OCI-M1 (cell line): ENCODE measurements around the gene TMPRSS4.

Source experiments
- DNase-seq: peaks from one replicate; lab custom pipeline; 2025; lab: John Stamatoyannopoulos, UW

TMPRSS4 gene

DNA sequence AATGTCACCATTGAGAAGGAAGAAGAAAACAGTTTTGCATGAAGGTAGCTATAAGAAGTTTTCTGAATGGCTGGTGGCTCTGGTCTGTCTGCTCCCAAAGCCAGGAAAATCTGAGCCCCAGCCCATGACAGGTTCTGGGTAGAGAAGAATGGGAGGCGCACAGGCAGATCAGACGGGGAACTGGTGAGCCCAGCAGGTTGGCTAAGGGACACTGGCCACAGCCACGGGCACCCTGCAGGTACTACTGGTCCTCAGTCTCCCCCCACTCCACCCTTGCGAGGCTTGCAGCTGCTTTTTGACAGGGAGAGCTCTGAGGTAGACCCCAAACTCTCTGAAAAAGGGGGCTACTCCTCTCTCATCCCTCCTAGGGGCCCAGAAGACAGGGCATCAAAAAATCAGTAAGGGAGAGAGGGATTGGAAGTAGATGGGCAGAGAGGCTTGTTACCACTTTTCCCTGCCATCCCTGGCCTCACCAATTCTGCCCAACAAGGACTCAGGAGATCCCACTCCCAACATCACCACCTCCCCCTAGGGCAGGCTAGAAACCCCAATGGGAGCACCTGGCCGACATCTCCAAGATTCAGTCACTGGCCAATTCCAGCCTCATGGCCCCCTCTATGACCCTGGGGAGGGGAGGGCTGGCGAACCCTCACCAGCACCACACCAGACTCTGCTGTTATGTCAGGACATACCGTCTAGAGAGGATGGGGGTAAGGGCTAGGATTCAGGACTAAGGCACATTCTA lies 58.3 kb downstream of the TMPRSS4 start:
- DNase-seq, result no peak

DNA sequence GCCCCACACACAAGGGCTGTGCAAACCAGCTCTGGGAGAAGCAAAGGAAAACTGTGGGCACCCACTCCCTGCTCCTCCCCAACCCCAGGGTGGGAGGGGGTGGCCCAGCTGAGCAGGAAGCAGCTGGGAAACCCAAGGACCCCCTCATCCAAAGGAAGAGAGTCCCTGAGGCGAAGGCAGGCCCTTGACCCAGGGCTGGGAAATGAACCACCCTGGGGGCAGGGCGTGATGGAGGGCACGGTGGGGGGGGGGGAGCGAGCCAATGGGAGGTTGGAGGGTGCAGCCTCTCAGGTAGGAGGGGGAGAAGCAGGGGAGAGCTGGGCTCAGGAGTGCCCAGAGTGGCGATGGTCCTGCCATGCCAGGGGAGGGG lies 58.9 kb downstream of the TMPRSS4 start:
- DNase-seq, result no peak

DNA sequence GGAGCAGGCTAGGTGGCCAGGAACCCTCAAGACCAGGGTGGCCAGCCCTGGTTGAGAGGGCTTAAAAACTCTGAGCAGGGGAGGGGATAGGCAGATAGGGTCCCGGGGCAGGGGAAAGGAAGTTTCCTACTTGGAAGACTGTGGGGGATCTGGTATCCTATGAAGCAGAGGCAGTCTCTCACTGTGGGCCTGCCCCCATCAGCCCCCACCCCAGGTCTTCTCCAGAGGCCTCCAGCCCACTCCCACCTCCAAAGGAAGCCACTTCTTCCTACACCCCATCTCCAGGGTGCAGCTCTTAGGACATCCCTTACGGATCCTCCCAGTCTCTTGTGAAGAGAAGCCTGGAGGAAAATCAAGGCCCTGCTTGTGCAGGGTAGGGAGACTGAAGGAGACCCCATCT lies 59.5 kb downstream of the TMPRSS4 start:
- DNase-seq, result no peak

DNA sequence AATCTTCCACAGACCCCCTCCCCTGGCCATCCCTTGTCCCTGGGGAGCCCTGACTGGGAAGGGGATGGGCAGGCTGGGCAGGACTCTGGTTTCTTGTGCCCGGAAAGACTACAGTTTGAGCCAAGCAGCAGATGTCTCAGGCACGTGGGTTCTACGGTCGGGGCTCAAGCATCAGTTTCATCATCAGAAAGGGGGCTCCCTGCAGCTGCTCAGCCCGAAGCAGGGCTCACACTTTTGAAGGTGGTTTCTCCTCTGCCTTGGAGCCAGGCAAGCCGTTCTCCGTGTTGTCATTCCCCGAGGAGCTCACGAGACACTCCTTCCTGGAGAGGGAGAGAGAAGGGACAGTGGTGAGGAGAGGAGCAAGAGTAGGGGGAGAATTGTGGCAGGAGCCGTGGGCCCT lies 59.9 kb downstream of the TMPRSS4 start:
- DNase-seq, result no peak

DNA sequence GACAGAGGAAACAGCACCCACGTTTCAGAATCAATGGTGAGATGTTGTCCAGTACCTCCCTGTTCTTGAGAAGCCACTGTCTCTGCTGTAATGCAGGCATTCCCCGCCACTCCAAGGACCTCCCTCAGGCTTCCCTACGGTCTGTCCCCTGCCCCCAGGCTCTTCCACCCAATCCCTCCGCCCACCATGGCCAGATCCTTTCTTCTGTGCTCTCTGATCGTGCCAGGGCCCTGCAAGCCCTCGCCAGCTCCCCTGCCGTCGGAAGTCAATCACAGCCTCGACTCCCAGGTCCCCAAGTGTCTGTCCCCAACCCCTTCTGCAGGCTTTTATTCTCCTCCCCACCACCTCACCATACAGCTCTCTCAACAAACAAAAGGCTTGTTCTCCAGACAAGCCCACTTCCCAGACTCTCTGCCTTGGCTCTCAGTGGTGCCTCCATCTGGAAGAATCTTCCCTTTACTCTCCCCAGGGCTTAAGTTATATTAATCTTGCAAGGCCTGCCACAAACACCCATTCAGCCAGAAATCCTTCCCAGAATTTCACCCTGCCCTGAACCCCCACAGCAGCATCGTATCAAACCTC lies 62.1 kb downstream of the TMPRSS4 start:
- DNase-seq, result no peak

DNA sequence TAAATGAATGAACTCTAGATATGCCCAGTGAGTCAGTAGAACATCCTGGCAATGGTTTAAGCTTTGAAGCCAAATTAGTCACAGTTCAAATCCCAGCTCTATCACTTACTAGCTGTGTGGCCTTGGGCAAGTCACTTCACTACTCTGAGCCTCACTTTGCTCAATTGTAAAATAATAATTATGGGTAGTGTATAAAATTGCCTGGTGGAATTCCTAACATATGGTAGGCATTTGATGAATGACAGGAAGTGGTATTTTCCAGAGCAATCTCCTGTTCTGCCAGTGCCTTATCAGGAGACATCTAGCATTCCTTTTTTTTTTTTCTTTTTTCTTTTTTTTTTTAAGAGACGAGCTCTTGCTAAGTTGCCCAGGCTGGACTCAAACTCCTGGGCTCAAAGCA lies 62.7 kb downstream of the TMPRSS4 start:
- no peak for DNase-seq

DNA sequence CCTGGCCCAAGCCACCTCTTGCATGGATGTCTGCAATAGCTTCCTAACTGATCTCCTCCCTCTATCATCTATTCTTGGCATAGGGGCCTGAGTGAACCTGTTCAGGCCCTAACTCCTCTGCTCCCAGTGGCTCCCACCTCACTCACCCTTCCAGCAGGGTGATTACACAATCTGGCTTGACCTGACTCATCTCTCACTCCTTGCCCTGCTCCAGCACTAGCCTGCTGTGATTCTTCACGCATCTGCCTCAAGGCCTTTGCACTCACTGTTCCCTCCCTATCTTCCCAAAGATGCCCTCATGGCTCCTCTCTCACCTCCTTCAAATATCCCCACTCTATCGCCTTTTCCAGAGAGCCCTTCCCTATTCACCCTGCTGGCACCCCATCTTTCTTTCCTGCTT lies 65.2 kb downstream of the TMPRSS4 start:
- no peak for DNase-seq

DNA sequence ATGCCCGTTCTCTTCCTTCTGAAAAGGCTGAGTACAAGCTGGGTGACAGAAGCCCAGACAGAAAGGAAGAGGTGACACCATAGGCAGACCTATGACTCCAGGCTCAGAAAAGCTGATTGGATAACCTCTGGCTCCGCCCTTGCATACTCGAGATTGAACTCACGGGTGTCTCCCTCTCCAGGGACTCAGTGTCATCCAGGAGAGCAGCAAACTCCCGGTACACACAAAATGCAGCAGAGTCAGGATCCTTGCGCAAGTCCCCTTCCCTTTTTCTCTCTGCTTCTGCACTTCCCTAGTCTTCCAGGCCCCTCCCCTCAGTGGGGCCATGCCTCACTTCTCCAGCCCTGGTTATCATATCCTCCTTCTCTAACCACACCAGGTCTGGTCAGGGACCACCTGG lies 65.9 kb downstream of the TMPRSS4 start:
- DNase-seq, result peak; percentile 69

DNA sequence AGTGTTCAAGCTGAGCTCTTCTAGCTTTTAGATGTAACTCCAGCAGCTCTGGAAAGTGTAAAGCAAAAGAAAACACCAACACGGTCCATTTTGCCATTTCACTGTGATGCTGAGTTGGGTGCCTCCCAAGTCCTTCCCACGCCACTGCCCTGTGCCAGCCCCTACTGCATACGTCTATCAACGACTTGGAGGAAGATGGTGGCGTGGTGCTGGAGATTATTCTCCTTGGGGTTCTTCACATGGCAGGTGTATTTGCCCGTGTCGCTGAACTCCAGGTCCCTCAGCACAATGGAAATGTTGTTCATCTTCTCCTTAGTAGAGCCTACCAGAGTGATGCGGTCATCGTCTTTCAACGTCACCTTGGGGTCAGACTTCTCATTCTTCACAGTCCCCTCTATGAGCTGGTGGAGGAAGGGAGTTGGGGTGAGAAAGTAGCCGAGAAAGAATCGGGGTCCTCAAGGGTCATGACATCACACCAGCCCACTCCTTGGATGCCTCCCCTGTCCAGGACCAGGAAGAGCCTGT lies 66.8 kb downstream of the TMPRSS4 start:
- DNase-seq, result no peak

DNA sequence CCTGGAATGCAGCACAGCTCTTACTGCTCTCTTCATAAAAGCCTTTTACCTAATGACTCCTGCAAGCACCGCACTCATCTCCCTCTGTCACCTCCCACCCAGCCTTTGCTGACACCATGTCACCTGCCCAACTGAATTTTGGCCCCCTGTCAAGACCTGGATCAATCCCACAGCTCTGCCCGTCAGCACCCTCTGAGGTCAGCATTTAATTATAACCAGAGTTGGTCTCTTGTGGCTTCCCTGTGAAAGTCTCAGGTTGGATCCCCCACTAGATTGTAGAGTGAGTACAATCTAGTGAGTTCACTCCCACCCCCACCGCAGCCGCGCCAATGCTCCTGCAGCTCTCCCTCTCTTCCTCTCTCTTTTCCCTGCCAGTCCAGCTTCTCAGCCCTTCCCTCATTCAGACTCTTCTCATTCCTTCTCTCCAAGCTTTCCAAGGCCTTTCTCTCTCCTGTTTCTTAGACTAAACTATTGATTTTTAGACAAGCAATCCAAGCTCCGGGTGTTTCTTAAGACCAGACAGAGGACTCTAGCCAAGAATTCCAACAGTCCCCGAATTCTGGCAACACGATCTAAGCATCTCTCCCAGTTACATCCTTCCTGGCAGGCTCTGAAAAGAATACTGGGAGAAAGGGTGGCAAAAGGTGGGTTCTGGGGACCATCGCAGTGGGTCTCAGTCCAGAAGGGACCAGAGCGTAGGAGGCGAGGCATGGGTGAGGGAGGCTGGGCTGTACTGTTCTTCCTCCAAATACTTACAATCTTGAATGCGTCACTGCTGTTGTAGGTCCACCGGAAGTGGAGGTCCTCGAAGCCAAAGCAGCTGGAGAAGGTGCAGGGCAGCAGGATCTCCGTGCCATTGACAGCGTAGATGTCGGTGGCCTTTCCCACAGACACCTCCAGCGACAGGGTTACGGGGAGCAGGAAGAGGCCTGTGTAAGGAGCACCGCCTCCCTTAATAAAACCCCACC lies 67.7 kb downstream of the TMPRSS4 start:
- DNase-seq, result no peak

DNA sequence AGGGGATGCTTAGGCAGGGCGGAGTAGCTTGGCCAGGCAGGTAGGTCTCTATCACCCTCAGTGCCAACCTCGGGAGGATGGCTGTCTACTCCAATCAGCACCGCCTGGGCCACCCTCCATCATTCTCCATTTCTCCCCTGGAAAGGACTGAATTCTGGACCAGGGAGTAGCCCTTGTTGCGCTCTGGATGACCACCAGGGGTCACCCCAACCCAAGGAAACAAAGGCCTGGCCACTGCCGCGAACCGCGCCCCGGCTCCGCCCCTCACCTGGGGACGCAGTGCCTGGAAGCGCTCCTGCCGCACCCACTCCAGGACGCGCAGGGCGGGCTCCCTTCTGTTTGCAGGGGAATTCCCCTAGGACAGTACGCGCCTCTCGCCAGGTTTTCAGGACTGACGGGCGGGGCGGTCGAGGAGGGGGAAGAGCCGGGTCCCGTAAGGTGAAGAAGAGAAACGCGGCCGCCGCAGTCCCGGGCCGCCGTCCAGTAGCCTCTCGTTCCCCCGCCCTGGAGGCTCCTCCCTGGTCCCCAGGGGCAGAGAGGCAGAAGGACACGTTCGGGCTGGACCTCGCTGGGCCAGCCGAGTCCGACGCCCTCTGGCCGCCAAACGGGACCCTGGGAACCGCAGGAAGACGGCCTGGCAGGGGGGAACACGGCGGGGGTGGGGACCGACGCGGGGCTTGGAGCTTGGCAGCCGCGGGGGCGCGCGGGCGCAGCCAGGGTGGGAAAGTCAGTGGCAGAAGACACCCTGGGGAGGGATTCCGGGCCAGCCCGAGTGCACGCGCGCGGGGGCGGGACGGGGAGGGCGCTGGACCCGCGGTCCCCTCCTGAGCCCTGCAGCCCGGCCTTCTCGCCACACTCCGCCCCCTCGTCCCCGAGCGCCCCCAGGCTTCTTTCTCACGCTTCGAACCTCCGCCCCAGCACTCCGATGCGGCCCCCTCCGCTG lies 68.7 kb downstream of the TMPRSS4 start:
- peak; percentile 92 for DNase-seq

DNA sequence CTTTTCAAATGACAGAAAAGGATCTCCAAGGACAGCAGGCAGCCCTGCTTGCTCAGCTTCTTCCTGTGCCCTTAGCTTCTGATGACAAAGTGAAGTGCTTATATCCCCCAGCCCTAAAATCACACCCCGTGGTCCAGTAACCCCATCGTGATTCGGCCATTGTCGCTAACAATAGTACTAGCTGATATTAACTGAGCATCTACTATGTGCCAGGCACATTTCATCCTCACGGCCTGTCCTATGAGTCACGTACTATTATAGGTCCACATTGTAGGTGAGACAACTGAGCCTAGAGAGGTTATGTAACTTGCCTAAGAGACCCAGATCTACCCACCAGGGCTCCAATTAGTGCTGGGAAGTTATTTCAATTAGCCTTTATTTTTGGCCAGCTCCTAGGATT lies 69.7 kb downstream of the TMPRSS4 start:
- no peak for DNase-seq

DNA sequence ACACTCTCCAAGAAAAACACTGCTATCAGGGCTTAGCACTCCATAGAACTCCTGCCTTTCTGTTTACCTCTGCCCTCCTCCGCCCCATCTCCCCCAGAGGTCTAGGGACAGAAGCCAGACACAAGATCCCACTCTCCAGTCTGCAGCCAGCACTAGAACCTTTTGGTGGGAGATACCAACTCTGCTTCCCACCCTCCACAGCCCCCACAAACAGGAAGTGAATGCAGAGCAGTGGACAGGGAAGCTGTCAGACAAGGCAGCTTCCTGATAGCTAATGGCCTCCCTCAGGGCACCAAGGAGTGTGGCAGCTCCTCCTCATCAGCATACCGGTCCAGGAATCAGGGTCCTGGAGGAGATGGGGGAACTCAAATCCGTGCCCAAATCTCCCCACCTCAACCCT lies 70.6 kb downstream of the TMPRSS4 start:
- DNase-seq, result peak; percentile 29

DNA sequence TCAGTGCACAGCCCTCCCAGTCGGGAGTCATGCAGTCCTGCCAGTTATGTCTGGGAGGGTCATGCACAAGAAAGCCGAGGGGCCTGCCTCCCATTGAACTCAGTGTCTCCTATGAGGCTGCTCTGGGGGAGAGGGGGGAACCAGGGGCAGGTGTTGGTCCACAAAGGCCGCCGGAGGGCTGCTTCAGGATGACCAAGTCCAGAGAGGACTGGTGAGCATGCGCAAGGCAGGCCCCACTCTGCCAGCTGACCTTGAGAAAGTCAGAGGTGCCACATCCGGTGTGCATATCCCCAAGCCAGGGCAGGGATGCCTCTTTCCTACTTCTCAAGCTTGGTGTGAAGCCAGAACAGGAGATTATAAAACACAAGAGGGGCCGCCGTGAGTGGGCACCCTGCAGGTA lies 71.4 kb downstream of the TMPRSS4 start:
- DNase-seq, result no peak

DNA sequence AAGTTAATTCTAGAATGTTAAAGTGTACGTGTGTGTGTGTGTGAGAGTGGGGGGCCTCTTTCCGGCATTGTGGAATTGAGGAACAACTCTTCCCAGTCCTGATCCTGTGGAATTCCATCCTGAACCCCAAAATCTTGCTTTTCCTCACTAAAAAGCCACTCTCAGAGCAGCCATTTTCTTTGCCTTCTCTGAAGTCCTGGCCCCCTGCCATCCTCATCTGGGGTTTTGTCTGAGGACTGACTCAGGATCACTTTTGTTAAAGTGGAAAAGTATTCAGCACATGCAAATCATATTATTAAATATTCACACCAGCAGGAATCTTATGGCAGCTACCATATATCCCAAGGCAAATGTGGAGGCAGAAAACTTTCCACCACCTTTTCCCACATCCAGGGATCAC lies 72.0 kb downstream of the TMPRSS4 start:
- DNase-seq, result no peak

DNA sequence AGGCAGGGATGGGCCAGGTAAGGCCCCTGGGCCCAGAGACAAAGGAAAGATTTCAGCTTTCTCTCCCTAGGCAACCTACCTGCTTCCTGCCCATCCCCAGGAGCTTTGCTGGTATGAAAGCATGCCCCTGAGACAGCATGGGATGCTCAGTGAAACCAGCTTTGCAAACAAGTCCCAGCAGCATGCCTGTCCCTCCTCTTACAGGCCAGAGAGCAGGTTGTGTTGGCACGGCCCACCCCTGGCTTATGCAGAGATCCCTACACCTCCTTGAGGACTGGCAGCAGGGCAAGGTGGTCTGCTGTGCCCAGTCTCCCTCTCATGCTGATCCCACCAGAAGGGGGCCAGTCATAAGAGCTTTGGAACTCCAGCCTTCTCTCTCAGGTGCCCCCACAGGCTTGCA lies 72.6 kb downstream of the TMPRSS4 start:
- DNase-seq, result no peak

DNA sequence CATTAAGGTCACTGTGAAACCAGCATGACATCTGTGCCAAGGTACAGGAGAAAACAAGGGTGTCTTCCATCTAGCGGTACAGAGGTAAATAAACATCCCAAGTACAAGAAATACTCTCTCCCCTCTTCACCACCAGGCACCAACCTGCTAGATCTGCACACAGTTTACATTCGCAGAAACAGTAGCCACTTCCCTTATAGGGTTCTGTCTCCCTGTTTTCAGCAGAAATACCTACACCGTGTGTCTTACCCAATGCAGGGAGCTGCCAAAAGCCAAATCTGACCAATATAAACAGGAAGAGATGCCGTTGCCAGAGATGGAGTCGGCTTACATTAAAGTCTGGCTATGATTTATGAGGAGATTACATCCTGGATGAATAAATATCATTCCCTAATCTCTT lies 74.6 kb downstream of the TMPRSS4 start:
- DNase-seq, result peak; percentile 16

DNA sequence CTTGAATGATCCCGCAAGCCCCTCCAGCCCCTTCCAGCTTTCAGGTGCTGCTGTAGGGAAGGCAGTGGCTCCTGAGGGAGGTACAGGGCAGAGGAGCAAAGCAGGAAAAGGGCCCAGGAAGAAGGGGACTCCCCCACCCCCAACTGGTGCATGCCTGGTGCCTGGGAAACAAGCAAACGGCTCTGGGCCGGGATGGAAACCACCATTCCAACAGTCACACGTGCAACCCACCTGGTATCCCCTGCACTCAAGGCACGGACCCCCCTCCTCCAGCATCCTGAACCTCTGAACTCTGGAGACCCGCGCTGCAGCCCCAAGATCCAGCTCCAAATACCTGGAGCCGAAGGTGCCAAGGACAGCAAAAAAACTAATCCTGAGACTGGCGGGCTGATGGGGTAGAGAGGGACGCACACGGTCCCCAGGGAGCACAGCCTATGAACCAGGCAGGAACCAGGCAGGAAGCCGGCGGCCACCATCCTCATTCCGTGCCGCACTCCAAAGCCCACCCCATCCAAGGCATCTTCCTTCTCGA lies 75.2 kb downstream of the TMPRSS4 start:
- no peak for DNase-seq

DNA sequence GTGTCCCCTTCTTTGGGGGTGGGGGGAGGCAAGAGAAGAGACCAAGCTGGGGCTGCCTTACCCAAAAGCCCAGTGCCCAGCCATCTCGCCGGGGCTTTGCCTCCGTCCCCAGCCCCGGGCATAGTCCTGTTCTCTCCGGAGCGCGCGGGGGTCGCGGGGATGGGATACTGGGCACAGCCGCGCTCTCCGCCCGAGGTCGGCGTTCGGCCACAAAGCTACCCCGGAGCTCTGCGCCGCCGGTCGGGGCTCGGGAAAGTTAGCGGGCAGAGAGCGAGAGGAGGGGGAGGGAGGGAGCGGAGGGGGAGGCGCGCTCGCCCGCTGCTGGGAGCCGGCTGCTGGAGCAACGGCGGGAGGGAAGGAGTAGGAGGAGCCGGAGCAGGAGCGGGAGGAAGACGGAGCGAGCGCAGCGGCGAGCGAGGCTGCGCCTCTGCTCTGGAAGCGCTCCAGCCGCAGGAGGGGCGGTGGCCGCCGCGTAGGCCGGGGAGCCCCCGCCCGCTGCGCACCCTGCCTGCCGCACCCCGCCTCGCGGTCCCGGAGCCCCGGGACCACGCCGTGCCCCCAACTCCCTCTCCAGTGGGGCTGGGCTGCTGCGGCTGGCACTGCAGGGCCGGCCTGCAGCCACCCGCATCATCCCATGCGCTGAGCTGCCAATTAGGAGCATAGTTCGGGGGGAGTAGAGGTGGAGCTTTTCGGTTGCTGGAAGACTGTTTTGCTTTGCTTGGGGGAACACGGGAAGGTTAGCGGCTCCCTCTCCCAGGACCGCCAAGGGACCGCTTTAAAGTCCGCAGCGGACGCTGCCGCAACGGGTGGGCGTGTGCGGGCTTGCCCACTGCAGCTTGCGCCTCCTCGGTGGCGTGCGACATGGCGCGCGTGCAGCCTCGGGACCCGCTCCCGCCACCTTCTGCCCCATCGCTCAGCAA lies 75.9 kb downstream of the TMPRSS4 start, which contains the start of gene SCN4B:
TSS of gene SCN4B (minus strand) at position 272 of the 920 bp plus-strand sequence. CDS start at position 122, 150 bp downstream.
- no peak for DNase-seq

DNA sequence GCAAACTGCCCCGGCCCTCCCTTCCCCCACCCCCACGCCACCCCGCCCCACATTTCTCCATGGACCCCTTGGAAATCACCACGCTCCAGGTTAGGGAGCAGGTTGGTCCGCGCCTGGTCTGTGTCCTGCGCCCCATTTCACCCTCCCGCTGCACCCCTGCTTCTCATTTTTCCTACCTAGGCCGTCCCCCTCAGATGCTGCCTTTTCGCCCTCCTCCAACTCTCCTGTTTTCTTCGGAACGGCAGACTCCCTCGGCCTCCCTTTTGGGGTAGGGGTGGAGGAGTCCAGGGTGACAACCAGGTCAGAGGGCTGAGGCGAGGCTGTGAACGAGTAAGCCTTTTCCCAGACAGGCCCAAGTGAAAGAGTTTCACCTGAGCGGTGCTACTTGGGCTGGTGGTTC lies 76.6 kb downstream of the TMPRSS4 start:
- no peak for DNase-seq
